Hepatocyte (in vitro differentiated cells): ENCODE data around the gene CYGB.

Experiments used
- CTCF ChIP-seq: fragments of 200-600 bp; sonication (generic); IDR thresholded peaks from 2 replicates; pipeline ENCODE4 v1.5.1; 2016; ENCODE audit warnings: antibody characterized with exemption, mild to moderate bottlenecking; ENCODE audit not compliant: poor library complexity
- EZH2 ChIP-seq: fragments of 200-600 bp; sonication (generic); IDR thresholded peaks from 2 replicates; pipeline ENCODE4 v1.6.1; 2016; ENCODE audit warnings: antibody characterized with exemption, mild to moderate bottlenecking, borderline replicate concordance

DNA sequence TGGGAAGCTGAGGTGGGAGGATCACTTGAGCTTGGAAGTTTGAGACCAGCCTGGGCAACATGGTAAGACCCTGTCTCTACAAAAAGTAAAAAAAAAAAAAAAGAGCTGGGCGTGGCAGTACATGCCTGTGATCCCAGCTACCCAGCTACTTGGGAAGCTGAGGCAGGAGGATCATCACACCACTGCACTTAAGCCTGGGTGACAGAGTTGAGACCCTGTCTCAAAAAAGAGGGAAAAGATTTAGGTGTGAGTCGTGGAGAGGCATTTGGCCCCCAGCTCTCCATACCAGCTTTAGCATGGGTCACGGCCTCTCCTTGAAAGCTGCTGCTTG, 29.1 kb upstream of the CYGB start:
- no peak for TF ChIP-seq CTCF
- TF ChIP-seq EZH2: no peak
